PC-9 (cell line): ENCODE results near the gene CISD3. TPM values are rescaled to one million over a fixed set of nuclear protein-coding genes. Genes with fewer than 3 reads are reported as not detected.

Source experiments
- BruUV-seq: library from RNA; stranded (reverse); fragments of 400-500 nt; replicated peaks from 2 replicates; lab custom pipeline; 2021; lab: Mats Ljungman, UMichigan
- CTCF ChIA-PET: fragments of 300-600 bp; sonication (Branson Sonifier 250); formaldehyde crosslinking; loops from one replicate; lab custom pipeline; 2022; ENCODE audit warnings: antibody characterized with exemption; lab: Charles Lee
- POLR2A ChIA-PET: fragments of 300-600 bp; sonication (Branson Sonifier 250); formaldehyde crosslinking; loops from one replicate; lab custom pipeline; 2022; ENCODE audit warnings: antibody characterized with exemption; ENCODE audit not compliant: unreplicated experiment; lab: Charles Lee
- DNase-seq, 2 experiments: peaks; one replicate each; pipeline versions ENCODE4 v3.0.0 to v3.0.0-alpha.2; 2015 to 2022; ENCODE audit warnings: mixed read lengths in 1 of 2
- H2AFZ ChIP-seq: fragments of 200-600 bp; sonication (generic); 2 replicates; pipeline ENCODE4 v1.8.1; 2017; ENCODE audit warnings: antibody characterized with exemption
- H3F3A ChIP-seq: fragments of 200-600 bp; sonication (generic); 2 replicates; pipeline ENCODE4 v1.8.1; 2017; ENCODE audit warnings: antibody characterized with exemption, mild to moderate bottlenecking, low read depth; ENCODE audit not compliant: insufficient read depth
- H3K27ac ChIP-seq: fragments of 200-600 bp; sonication (generic); 2 replicates; pipeline ENCODE4 v1.6.1; 2016; ENCODE audit warnings: mixed run types
- H3K27me3 ChIP-seq: fragments of 200-600 bp; sonication (generic); 2 replicates; pipeline ENCODE4 v1.6.1; 2016; ENCODE audit warnings: low read depth, mixed run types; ENCODE audit not compliant: insufficient read depth
- H3K36me3 ChIP-seq: fragments of 200-600 bp; sonication (generic); 2 replicates; pipeline ENCODE4 v1.6.1; 2016; ENCODE audit warnings: low read depth, mixed run types
- H3K4me1 ChIP-seq: fragments of 200-600 bp; sonication (generic); replicated peaks from 2 replicates; pipeline ENCODE4 v1.6.1; 2016; ENCODE audit warnings: mixed run types; ENCODE audit not compliant: insufficient read depth
- H3K4me2 ChIP-seq: fragments of 200-600 bp; sonication (generic); 2 replicates; pipeline ENCODE4 v1.6.1; 2017; ENCODE audit warnings: mixed run types
- H3K4me3 ChIP-seq: fragments of 200-600 bp; sonication (generic); 2 replicates; pipeline ENCODE4 v1.6.1; 2016; ENCODE audit warnings: mixed run types
- H3K79me2 ChIP-seq: fragments of 200-600 bp; sonication (generic); 2 replicates; pipeline ENCODE4 v1.6.1; 2017; ENCODE audit warnings: low read depth, mixed run types
- H3K9me2 ChIP-seq: fragments of 200-600 bp; sonication (generic); 2 replicates; pipeline ENCODE4 v1.8.1; 2017; ENCODE audit warnings: mild to moderate bottlenecking; ENCODE audit not compliant: insufficient read depth
- H3K9me3 ChIP-seq: fragments of 200-600 bp; sonication (generic); 2 replicates; pipeline ENCODE4 v1.8.1; 2016; ENCODE audit warnings: low read depth; ENCODE audit not compliant: insufficient read depth
- H4K20me1 ChIP-seq: fragments of 200-600 bp; sonication (generic); 2 replicates; pipeline ENCODE4 v1.8.1; 2017; ENCODE audit not compliant: insufficient read depth
- EZH2 ChIP-seq: fragments of 200-600 bp; sonication (generic); IDR thresholded peaks from 2 replicates; pipeline ENCODE4 v1.8.0; 2017; ENCODE audit warnings: antibody characterized with exemption, low read depth
- intact Hi-C: fragments of 100-400 bp; cut with micrococcal nuclease; formaldehyde crosslinking; loops from one replicate; pipeline ENCODE4 v1.10.0; 2022; ENCODE audit not compliant: unreplicated experiment
- total RNA-seq: library from RNA; stranded (reverse); gene quantifications from 2 replicates; pipeline ENCODE4 v1.2.3, GENCODE V29; 2021
- TF ChIP-seq, protein P1 (sequence below): fragments of 200-600 bp; sonication (generic); conservative IDR thresholded peaks from 2 replicates; pipeline ENCODE4 v1.6.1; 2017; ENCODE audit warnings: mixed run types, antibody characterized with exemption, mild to moderate bottlenecking, moderate library complexity

Gene CISD3
- total RNA-seq, 1 experiment from 2014 or later, result 36.6 TPM

DNA sequence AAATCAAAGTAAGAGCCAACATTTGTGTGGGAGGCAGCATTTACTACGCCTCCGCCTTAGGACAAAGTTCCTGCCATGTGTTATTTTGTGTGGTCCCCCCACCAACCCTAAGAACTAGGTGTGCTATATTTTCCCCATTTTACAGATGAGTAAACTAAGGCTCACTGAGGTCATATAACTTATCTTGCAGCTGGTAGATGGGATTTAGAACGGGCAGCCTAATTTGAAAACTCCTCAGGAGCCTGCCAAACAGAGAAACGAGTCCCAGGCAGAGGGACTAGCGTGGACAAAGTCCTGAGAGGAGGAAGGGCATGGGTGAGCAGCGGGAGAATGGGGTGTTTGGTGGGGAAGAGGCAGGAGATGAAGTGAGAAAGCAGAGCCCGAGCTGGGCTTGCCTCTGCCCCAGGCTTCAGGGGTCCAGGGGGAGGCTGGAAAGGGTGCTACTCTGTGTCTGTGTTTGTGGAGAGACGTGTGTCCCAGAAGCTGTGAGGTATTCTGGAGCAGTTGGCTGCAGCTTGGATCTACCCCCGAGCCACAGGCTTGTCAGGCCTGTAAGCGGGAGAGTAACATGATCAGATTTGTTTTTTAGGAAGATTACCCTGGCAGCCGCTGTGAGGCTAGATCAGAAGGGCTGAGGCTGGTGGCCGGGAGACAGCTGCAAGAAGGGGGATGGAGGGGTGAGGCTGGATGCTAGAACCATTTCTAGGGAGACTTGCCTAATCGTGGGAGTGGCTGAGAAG is 20.1 kb upstream of the CISD3 start:
- Histone ChIP-seq H3K9me2 (no peaks in the 10 kb centered on the region), H3K79me2 (peaks cover 37% of the 10 kb centered on the region), H3K4me2 (no peak overlapping the region), H3K36me3 (peaks cover 21% of the 10 kb centered on the region), H3F3A (peaks cover 29% of the 10 kb centered on the region; the same call in 1 of the 2 replicates), H3K4me3 (no peak overlapping the region), H4K20me1 (peaks cover 34% of the 10 kb centered on the region), H3K27me3 (no peaks in the 10 kb centered on the region), H2AFZ (no peak overlapping the region), H3K4me1 (0 out of 2 replicates have a peak, but pooled peaks cover 6% of the 10 kb centered on the region), H3K9me3 (no peaks in the 10 kb centered on the region), H3K27ac (no peak overlapping the region)
- POLR2A ChIA-PET, result interaction anchor here (0.6 kb wide), 1 partner anchor 143 kb away, joined by 4 read pairs; the partner anchor contains the start of gene RPL23
- BruUV-seq, result no TSS peak
- no peak for TF ChIP-seq EZH2
- TF ChIP-seq, protein P1, sequence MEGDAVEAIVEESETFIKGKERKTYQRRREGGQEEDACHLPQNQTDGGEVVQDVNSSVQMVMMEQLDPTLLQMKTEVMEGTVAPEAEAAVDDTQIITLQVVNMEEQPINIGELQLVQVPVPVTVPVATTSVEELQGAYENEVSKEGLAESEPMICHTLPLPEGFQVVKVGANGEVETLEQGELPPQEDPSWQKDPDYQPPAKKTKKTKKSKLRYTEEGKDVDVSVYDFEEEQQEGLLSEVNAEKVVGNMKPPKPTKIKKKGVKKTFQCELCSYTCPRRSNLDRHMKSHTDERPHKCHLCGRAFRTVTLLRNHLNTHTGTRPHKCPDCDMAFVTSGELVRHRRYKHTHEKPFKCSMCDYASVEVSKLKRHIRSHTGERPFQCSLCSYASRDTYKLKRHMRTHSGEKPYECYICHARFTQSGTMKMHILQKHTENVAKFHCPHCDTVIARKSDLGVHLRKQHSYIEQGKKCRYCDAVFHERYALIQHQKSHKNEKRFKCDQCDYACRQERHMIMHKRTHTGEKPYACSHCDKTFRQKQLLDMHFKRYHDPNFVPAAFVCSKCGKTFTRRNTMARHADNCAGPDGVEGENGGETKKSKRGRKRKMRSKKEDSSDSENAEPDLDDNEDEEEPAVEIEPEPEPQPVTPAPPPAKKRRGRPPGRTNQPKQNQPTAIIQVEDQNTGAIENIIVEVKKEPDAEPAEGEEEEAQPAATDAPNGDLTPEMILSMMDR, result no peak
- no peak for DNase-seq
- intact Hi-C loops, result no loop called here
- CTCF ChIA-PET, result interaction anchor here (0.6 kb wide), 1 partner anchor 24 kb away, joined by 3 read pairs; no protein-coding TSS in a partner anchor

DNA sequence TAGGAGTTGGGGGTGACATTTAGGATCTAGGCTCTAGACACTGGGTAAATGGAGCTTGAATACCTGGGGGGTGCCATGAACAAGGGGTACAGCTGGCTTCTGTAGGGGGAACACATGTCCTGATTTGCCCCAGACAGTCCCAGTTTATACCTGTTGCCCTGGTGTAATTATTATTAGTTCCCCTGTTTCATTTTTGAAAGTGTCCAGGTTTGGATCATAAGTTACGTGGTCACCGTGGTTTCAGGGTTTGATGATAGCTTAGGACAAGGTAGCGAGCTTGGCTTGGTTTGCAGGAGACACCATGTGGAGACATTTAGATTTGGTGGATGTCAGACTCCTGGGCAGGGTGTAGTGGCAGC is 19.6 kb upstream of the CISD3 start:
- H3K79me2 ChIP-seq, result peaks cover 36% of the 10 kb centered on the region
- no peak overlapping the region for H3K27ac ChIP-seq
- CTCF ChIA-PET, result no interaction called here
- H4K20me1 ChIP-seq, result peaks cover 34% of the 10 kb centered on the region
- POLR2A ChIA-PET, result interaction anchor here (0.6 kb wide), 1 partner anchor 143 kb away, joined by 4 read pairs; the partner anchor contains the start of gene RPL23
- H2AFZ ChIP-seq, result no peak overlapping the region
- no peak for TF ChIP-seq EZH2
- TF ChIP-seq, protein P1, result no peak
- intact Hi-C loops, result no loop called here
- no peak overlapping the region for H3K4me2 ChIP-seq
- peaks cover 21% of the 10 kb centered on the region for H3K36me3 ChIP-seq
- no peaks in the 10 kb centered on the region for H3K9me3 ChIP-seq
- no TSS peak for BruUV-seq
- H3K9me2 ChIP-seq, result no peaks in the 10 kb centered on the region
- no peak overlapping the region for H3K4me3 ChIP-seq
- peaks cover 32% of the 10 kb centered on the region; the same call in 1 of the 2 replicates for H3F3A ChIP-seq
- H3K27me3 ChIP-seq, result no peaks in the 10 kb centered on the region
- no peak for DNase-seq
- H3K4me1 ChIP-seq, result 0 out of 2 replicates have a peak, but pooled peaks cover 6% of the 10 kb centered on the region

DNA sequence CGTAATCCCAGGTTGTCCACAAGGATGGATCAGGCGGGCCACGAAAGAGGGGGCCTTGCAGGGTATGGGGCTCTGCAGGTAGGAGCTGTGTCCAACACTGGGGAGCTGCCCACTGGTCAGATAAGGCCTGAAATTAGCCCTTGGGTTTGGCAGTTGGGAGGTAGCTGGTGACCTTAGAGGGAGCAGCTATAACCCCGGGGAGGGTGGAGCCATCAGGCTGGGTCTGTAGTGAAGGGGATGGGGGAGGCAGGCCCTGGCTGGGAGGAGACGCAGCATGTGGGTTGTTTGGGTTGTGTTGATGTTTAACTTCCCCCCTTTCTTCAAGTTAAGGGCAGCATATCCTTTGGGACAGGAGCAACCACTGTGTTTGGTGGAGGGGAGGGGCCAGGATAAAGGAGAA is 19.2 kb upstream of the CISD3 start:
- Histone ChIP-seq H3K4me1 (0 out of 2 replicates have a peak, but pooled peaks cover 6% of the 10 kb centered on the region), H2AFZ (no peak overlapping the region), H3K27ac (no peak overlapping the region), H3K9me2 (no peaks in the 10 kb centered on the region), H4K20me1 (peaks cover 34% of the 10 kb centered on the region), H3K79me2 (peaks cover 32% of the 10 kb centered on the region), H3K4me3 (no peak overlapping the region), H3K9me3 (no peaks in the 10 kb centered on the region), H3K4me2 (no peak overlapping the region), H3F3A (peaks cover 32% of the 10 kb centered on the region; the same call in 1 of the 2 replicates), H3K27me3 (no peaks in the 10 kb centered on the region), H3K36me3 (peaks cover 21% of the 10 kb centered on the region)
- intact Hi-C loops, result no loop called here
- CTCF ChIA-PET, result no interaction called here
- TF ChIP-seq EZH2, result no peak
- POLR2A ChIA-PET, result interaction anchor here (0.6 kb wide), 1 partner anchor 143 kb away, joined by 4 read pairs; the partner anchor contains the start of gene RPL23
- no peak for DNase-seq
- no TSS peak for BruUV-seq
